HG03139 (cell line): ENCODE data around the gene CMTR1.
"Not testable (repeated sequence)": the region's sequence is repeated elsewhere in the genome, so short reads cannot be mapped to it uniquely, and the experiment has no call there.

Experiments
- ATAC-seq: cut with Tn5 transposase; IDR thresholded peaks from one replicate; pipeline ENCODE4 v1.9.1; 2021; ENCODE audit not compliant: unreplicated experiment

CMTR1 gene

GRCh38 chr6:37491171-37491829 lies 58.3 kb downstream of the CMTR1 start:
- no peak for ATAC-seq

GRCh38 chr6:37491830-37492208 lies 58.8 kb downstream of the CMTR1 start:
- ATAC-seq: no peak

GRCh38 chr6:37492236-37492972 lies 59.4 kb downstream of the CMTR1 start:
- ATAC-seq: no peak

- ATAC-seq: no peak
Observed at GRCh38 chr6:37492991-37493660, 60.1 kb downstream of the CMTR1 start.

- ATAC-seq: no peak
Observed at GRCh38 chr6:37493661-37493995, 60.6 kb downstream of the CMTR1 start.

GRCh38 chr6:37495244-37495934 lies 62.4 kb downstream of the CMTR1 start:
- ATAC-seq: no peak

GRCh38 chr6:37496951-37497885 lies 64.2 kb downstream of the CMTR1 start:
- ATAC-seq: no peak

GRCh38 chr6:37499433-37500293 lies 66.6 kb downstream of the CMTR1 start, which contains the start of gene CCDC167:
CCDC167 (minus strand) TSS chr6:37499893; CDS start chr6:37499863, 30 bp downstream.
- peak; percentile 83 for ATAC-seq

GRCh38 chr6:37500294-37500608 lies 67.2 kb downstream of the CMTR1 start:
- ATAC-seq: no peak

- not testable (repeated sequence) for ATAC-seq
Observed at GRCh38 chr6:37500904-37501303, 67.9 kb downstream of the CMTR1 start.

GRCh38 chr6:37501632-37502491 lies 68.8 kb downstream of the CMTR1 start:
- ATAC-seq: no peak

- ATAC-seq: no peak
Observed at GRCh38 chr6:37502703-37503291, 69.8 kb downstream of the CMTR1 start.

- no peak for ATAC-seq
Observed at GRCh38 chr6:37503309-37503965, 70.4 kb downstream of the CMTR1 start.

GRCh38 chr6:37504024-37504423 lies 71.0 kb downstream of the CMTR1 start:
- no peak for ATAC-seq

GRCh38 chr6:37506479-37506878 lies 73.5 kb downstream of the CMTR1 start:
- no peak for ATAC-seq

- ATAC-seq: no peak
Observed at GRCh38 chr6:37507077-37507476, 74.1 kb downstream of the CMTR1 start.

GRCh38 chr6:37507690-37508421 lies 74.8 kb downstream of the CMTR1 start:
- ATAC-seq: no peak
